HEK293T (cell line): Measurements from ENCODE around the gene LIFR.

ENCODE experiments used
- BHLHE40 ChIP-seq: fragments of 450-650 bp; IDR thresholded peaks from 2 replicates; pipeline ENCODE4 v1.6.1; 2016; ENCODE audit warnings: mild to moderate bottlenecking, moderate library complexity, borderline replicate concordance
- ELF4 ChIP-seq: fragments of 450-650 bp; IDR thresholded peaks from 2 replicates; pipeline ENCODE4 v1.6.1; 2017; ENCODE audit warnings: antibody characterized with exemption
- SP1 ChIP-seq: fragments of 450-650 bp; IDR thresholded peaks from 2 replicates; pipeline ENCODE4 v1.6.1; 2017
- SUZ12 ChIP-seq: fragments of 450-650 bp; IDR thresholded peaks from 2 replicates; pipeline ENCODE4 v1.6.1; 2016; ENCODE audit warnings: mild to moderate bottlenecking

DNA sequence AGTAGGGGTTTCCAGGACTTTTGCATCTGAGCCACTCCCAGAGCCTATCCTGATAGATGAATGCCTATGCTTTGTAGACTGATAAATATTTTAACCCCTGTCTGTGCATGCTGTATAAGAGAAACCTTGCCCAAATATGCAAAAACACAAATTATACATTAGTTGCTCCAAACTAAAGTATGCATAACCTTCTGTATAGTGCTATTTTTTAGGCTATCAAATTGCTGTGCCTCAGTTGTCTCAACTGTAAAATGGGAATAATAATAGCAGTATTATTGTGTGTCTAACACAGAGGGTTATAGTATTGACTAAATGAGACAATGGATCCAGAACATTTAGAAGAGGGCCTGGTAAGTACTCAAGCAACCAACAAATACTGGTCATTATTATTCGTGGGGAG, 117.7 kb downstream of the LIFR start:
- TF ChIP-seq SP1 (no peak), ELF4 (no peak), SUZ12 (no peak), BHLHE40 (no peak)
